ENCODE results near the gene ERMARD. TPM values are rescaled to one million over a fixed set of nuclear protein-coding genes. Genes with fewer than 3 reads are reported as not detected.

Gene ERMARD
- total RNA-seq, 2 experiments from 2014 or later, result 33.9 to 36.4 TPM

DNA sequence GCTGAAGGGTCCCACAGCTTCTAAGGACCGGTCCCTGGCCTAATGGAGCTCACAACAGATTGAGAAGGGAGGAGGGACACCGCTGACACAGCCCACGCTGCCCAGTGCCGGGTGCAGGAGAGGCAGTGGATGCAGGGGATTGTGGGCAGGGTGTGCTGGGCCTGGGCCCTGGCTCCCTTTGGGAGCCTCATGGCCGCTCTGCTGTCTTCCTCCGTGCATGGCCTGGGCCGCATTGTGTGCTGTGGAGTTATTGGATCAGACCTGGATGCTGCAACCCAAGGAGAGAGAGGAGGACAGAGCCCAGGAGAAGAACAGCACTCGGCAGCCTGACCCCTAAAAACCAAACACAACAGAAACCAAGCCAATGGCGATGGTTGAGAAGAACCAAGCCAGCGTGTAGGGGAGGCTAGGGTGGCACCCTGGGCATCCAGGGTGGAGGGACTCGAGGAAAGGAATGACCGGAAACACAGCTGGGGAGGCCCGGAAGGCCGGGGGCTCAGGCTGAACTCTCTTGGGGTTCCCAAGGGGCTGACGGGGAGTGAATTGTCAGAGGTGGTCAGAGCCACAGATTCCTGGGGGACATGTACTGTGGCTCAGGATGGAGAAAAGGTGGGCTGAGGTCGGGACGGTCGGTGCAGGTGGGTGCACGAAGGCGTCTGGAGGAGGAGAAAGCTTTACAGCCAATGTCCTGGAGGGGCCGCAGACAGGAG lies 41.0 kb downstream of the ERMARD start:
- H3K4me1 Mint-ChIP-seq, result peaks cover 11% of the 10 kb centered on the region

DNA sequence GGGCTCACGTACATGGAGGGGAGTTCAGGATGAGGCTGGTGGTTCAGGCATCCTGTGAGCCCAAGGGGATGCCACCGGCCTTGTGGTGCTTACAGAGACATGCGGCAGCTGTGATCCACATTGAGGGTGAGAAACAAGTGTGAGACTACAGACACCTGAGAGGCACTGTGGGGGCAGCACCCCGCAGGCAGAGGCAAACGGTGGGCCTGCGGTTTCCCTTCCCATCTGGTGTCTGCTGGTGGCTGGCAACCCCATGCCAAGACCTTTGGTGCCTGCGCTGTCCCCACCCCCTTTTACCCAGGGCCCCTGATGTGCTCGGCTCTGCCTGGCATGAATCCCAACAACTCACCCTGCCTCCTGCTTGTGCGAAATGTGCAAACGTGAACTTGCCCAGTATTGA lies 42.0 kb downstream of the ERMARD start:
- H3K9me3 Mint-ChIP-seq, result no peaks in the 10 kb centered on the region
- no peak overlapping the region for H3K27ac Mint-ChIP-seq
- no peak overlapping the region for H3K4me3 Mint-ChIP-seq
- H3K36me3 Mint-ChIP-seq, result no peaks in the 10 kb centered on the region
- ATAC-seq (ENCODE audit: low read depth) (no peak), DNase-seq (no peak)
- H3K4me1 Mint-ChIP-seq, result peaks cover 11% of the 10 kb centered on the region
- H3K27me3 Mint-ChIP-seq, result peaks cover 79% of the 10 kb centered on the region
- POLR2A ChIA-PET, result no interaction called here

More for the DNA sequence above, 41.0 kb downstream of the ERMARD start:
- POLR2A ChIA-PET, result no interaction called here
- H3K9me3 Mint-ChIP-seq, result no peaks in the 10 kb centered on the region
- DNase-seq (no peak), ATAC-seq (ENCODE audit: low read depth) (no peak)
- H3K4me3 Mint-ChIP-seq, result no peak overlapping the region
- H3K27ac Mint-ChIP-seq, result no peak overlapping the region
- no peaks in the 10 kb centered on the region for H3K36me3 Mint-ChIP-seq
- peaks cover 72% of the 10 kb centered on the region for H3K27me3 Mint-ChIP-seq

DNA sequence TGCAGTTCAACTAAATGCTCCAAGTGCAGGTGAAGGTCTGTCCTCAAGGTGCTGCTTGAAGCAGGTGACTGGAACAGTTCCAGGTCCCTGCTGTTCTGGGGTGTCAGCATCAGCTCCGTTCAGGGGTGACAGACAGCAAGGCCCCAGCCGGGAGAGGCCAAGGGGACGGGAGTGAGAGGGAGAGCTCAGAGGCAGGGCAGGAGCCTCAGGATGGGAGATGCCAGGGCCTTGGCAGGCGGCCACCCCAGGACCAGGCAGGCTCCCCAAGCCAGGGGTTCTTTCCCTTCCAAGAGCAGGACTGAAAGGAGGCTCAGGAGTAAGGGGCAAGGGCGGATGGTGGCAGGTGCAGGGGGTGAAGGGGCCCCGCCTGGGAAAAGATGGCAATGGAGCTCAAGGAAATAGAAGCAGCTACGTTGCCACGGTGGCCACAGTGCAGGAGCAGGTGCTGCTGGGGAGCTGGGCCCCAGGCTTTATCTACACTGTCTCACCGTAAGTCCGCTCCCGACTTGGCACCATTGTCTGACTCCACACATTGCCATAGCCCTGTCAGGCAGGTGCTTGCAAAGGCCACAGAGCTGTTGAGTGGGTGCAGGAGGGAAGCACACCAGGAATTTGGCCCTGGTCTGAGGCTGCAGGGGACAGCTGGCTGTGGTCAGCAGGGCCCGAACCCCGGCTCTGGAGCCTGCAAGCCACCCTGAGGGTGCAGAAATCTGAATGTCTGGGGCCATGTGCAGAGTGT lies 43.1 kb downstream of the ERMARD start:
- H3K27me3 Mint-ChIP-seq, result peaks cover 85% of the 10 kb centered on the region
- ATAC-seq (ENCODE audit: low read depth), result no peak
- POLR2A ChIA-PET, result no interaction called here
- H3K36me3 Mint-ChIP-seq, result no peaks in the 10 kb centered on the region
- H3K4me3 Mint-ChIP-seq, result no peak overlapping the region
- H3K9me3 Mint-ChIP-seq, result no peaks in the 10 kb centered on the region
- no peak overlapping the region for H3K27ac Mint-ChIP-seq
- peaks cover 9% of the 10 kb centered on the region for H3K4me1 Mint-ChIP-seq
- DNase-seq, result no peak

DNA sequence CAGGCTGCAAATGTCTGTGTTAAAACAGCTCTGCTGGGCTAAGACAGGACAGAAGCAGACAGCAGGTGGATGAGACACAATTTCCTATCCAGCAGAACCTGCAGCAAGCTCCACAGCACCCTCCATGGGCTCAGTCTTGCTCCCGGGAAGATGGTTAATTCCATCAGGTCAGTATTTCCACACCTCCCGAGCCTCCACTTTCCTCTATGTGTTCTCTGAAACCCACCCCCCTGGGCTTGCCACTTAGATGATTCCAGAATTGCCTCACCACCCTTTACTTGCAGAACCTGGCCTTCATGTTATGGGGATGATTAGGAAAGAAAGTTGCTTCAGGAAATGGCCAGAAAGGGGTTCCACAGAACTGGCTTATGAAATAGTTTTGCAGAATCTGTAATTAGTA lies 43.8 kb downstream of the ERMARD start:
- H3K9me3 Mint-ChIP-seq, result no peaks in the 10 kb centered on the region
- H3K27me3 Mint-ChIP-seq, result peaks cover 82% of the 10 kb centered on the region
- no peak for ATAC-seq (ENCODE audit: low read depth)
- POLR2A ChIA-PET, result no interaction called here
- no peaks in the 10 kb centered on the region for H3K36me3 Mint-ChIP-seq
- H3K27ac Mint-ChIP-seq, result no peak overlapping the region
- peaks cover 6% of the 10 kb centered on the region for H3K4me1 Mint-ChIP-seq
- no peak for DNase-seq
- H3K4me3 Mint-ChIP-seq, result no peak overlapping the region

DNA sequence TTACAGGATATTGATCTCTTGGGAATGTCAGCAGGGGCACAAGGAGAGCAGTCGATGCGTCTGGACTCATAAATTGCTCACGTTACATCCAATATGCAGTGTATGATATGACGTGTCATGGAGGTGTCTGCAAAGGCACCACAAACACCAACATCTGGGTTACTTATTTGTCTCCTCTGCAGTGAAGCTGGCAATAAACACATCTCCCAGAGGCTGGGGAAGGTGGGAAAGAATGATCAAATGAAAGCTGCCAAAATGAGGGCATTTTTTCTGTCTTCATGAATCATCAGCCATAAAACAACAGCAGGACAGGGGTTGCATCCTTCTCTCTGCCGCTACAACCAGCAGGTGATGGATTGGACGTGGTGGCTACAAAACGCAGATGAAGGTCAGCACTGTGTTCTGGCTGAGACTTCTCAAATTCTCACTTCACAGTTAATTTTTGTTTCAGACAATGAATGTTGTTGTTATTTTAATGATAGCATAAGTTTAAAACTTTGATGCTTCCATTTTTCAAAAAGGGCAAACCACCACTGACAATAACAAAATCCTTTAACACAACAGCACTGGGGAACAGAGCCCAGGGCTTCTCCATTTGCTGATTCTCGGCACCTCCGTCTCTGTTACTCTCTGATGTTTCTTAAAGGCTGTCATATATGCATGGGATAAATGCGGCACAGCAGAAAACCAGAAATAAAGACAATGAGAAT lies 47.5 kb downstream of the ERMARD start:
- ATAC-seq (ENCODE audit: low read depth), result no peak
- no peak overlapping the region for H3K27ac Mint-ChIP-seq
- H3K27me3 Mint-ChIP-seq, result peaks cover 66% of the 10 kb centered on the region
- H3K36me3 Mint-ChIP-seq, result no peaks in the 10 kb centered on the region
- POLR2A ChIA-PET, result no interaction called here
- no peaks in the 10 kb centered on the region for H3K9me3 Mint-ChIP-seq
- DNase-seq, result no peak
- peaks cover 12% of the 10 kb centered on the region for H3K4me1 Mint-ChIP-seq
- no peak overlapping the region for H3K4me3 Mint-ChIP-seq

DNA sequence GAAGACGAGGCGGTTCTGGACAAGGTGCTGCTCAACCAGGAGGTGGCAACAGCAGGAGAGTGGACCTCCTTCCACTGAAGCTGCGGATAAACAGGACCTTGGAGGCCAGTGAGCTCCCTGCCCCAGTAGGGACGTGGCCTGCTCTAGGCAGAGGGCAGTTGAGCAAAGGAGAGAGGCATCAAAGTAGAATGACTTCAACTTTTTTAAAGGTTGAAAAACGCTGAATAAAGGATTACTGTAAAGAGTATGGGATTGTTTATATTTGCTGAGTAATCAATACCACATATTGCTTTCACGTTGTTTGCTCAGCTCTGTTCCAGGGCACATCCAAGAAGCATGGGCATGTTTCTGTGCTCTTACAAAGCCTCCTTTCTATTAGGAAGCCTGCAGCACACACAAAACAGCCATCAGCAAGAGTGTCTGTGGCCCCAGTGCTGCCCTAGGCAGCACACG lies 48.1 kb downstream of the ERMARD start:
- POLR2A ChIA-PET, result no interaction called here
- H3K27ac Mint-ChIP-seq, result no peak overlapping the region
- peaks cover 67% of the 10 kb centered on the region for H3K27me3 Mint-ChIP-seq

DNA sequence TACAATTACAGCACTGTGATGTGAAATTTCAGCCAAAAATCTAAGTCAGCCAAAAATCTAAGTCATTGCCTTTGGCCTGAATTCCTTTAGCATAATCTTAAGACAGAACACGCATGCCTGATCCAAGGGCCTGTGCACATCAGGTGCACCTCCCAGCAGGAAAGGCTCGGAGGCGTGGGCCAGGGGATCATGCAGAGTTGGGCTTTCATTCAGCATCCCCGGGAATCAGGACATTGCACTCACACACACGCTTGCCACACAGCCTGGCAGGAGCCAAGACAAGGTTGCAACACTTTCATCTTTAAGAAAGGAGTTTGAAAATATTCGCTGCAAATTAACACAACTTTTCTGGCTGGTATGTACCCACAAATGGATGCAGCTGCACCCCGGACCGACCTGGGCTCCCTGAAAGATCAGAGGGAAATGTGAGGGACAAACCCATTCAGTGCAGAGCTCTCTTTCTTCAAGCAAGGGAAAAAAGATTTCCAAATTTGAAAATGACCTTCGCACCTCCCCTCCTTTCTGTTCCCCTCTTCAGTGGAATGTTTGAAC lies 48.8 kb downstream of the ERMARD start:
- no peak for DNase-seq
- no peak for ATAC-seq (ENCODE audit: low read depth)
- no peak overlapping the region for H3K4me3 Mint-ChIP-seq
- POLR2A ChIA-PET, result no interaction called here
- peaks cover 1% of the 10 kb centered on the region for H3K9me3 Mint-ChIP-seq
- H3K36me3 Mint-ChIP-seq, result no peaks in the 10 kb centered on the region
- H3K4me1 Mint-ChIP-seq, result peaks cover 25% of the 10 kb centered on the region
- H3K27me3 Mint-ChIP-seq, result peaks cover 68% of the 10 kb centered on the region
- H3K27ac Mint-ChIP-seq, result no peak overlapping the region

More for the DNA sequence above, 48.1 kb downstream of the ERMARD start:
- ATAC-seq (ENCODE audit: low read depth), result no peak
- DNase-seq, result no peak
- Mint-ChIP-seq H3K36me3 (no peaks in the 10 kb centered on the region), H3K4me1 (peaks cover 18% of the 10 kb centered on the region), H3K4me3 (no peak overlapping the region), H3K9me3 (no peaks in the 10 kb centered on the region)

DNA sequence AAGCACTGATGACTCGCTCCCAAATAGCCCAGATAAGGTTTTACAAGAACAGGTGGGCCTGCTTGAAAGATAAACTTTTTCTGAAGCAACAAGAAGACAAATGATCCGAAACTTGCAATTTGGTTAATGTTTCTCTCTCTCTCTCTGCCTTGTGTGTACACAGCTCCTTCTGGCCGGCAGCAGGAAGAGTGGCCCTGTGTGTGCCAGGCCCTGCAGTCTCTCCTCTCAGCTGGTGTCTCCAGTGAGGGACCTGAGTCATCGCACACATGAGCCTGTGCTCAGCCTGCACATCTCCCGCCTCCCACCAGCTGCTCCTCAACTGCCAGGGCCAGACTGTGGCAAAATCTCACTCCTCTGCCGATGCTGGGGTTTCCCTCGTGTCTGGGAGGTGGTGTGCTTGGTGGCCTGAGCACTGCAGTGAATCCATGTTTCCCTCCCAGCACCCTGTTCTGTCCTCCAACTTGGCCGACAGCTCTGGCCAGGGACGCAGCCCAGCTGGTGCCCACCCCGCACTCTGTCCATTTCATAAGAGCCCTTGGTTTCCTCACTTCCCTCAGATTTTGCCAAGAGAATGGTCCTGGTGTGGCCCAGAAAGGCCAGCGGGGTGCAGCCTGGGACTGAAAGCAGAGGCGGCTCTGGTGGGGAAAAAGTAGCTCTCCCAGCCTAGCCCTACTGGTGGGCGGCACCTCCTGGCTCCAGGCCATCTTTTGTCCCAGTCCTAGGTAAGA lies 49.4 kb downstream of the ERMARD start:
- Mint-ChIP-seq H3K4me1 (peaks cover 31% of the 10 kb centered on the region), H3K4me3 (no peak overlapping the region), H3K27ac (no peak overlapping the region), H3K27me3 (peaks cover 69% of the 10 kb centered on the region), H3K9me3 (peaks cover 7% of the 10 kb centered on the region), H3K36me3 (no peaks in the 10 kb centered on the region)
- POLR2A ChIA-PET, result no interaction called here
- DNase-seq, result no peak
- no peak for ATAC-seq (ENCODE audit: low read depth)

DNA sequence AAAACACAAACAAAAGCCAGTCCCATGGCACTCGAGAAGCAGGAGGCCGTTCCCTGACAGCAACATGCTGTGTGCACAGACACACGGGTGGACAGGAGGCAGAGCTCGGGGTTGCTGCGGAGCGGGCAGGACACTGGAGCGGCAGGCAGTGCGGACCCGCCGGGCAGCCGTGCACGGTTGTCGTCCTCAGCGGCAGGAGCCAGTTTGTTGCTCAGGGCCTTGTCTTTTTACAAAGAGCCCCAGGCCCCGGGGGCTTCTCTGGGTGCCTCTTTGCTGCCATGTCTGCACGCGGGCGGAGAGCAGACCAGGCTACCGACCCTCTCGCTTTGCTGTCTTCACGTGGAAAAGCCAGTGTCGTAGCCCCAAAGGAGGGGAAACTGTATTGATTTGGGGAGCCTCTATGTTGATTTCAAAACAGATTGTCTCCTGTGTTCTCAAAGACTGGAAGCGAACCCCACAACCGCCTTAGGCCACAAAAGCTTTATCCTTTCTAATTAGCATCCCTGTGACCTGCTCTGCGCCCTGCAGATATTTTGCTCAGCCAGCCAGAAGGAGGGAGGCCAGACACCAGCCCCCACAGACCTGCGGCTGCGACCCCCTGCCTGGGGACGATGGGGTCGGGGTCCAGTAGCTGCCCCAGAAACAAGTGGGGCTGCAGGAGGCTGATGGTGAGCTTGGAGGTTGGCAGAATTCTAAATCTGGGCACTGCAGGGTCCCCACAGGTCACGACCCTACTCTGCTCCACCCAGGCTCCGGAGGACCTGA lies 50.2 kb downstream of the ERMARD start:
- Mint-ChIP-seq H3K4me1 (peaks cover 34% of the 10 kb centered on the region), H3K9me3 (peaks cover 10% of the 10 kb centered on the region), H3K27me3 (peaks cover 69% of the 10 kb centered on the region), H3K36me3 (no peaks in the 10 kb centered on the region), H3K27ac (no peak overlapping the region), H3K4me3 (no peak overlapping the region)
- POLR2A ChIA-PET, result no interaction called here
- ATAC-seq (ENCODE audit: low read depth) (no peak), DNase-seq (peak; percentile 25)

DNA sequence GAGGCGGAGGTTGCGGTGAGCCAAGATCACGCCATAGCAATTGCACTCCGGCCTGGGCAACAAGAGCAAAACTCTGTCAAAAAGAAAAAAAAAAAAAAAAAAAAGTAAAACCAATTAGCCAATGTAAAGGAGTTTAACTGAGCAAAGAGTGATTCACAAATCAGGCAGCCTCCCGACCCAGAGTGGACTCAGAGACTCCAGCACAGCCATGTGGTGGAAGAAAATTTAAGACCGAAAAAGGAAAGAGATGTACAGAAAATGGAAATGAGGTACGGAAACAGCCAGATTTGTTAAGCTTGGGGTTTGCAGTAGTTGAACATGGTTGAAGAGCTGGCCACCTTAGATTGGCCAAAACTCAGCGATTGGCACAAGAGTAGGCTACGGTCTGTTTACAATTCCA lies 51.4 kb downstream of the ERMARD start:
- Mint-ChIP-seq H3K36me3 (no peaks in the 10 kb centered on the region), H3K4me3 (peak overlapping the region; percentile 35), H3K27ac (no peak overlapping the region), H3K4me1 (peaks cover 41% of the 10 kb centered on the region), H3K27me3 (peaks cover 62% of the 10 kb centered on the region), H3K9me3 (peaks cover 12% of the 10 kb centered on the region)
- no peak for ATAC-seq (ENCODE audit: low read depth)
- no peak for DNase-seq
- POLR2A ChIA-PET, result interaction anchor here (1.1 to 1.2 kb wide), 2 partner anchors 51 to 285 kb away, joined by 3 to 4 read pairs; partner anchors contain the start of genes DYNLT2 and ERMARD

DNA sequence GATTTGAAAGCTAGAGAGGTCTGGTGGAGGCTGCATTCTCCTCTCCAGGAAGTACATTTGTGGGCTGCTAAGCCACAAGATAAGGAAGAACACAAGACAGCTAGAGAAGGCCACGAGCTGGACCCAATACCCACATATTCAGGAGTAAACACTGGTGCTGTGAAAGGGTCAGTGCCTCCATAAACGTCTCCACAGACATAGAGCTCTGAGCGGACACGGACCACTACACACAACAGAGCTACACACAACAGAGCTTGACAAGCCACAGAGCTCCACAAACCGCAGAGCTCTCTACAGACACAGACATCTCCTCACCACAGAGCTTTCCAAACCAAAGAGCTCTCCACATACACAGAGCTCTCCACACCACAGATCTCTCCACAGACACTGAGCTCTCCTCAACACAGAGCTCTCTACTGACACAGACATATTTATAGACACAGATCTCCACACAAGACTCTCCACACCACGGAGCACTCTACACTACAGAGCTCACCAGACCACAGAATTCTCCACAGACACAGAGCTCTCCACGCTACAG lies 51.9 kb downstream of the ERMARD start:
- Mint-ChIP-seq H3K27me3 (peaks cover 56% of the 10 kb centered on the region), H3K4me1 (peaks cover 41% of the 10 kb centered on the region), H3K36me3 (no peaks in the 10 kb centered on the region), H3K27ac (no peak overlapping the region), H3K9me3 (peaks cover 12% of the 10 kb centered on the region), H3K4me3 (peak overlapping the region; percentile 35)
- ATAC-seq (ENCODE audit: low read depth), result peak; percentile 59
- DNase-seq, result peak; percentile 47
- POLR2A ChIA-PET, result interaction anchor here (0.6 to 1.2 kb wide), 3 partner anchors 52 to 659 kb away, joined by 3 to 4 read pairs (median 3); partner anchors contain the start of genes DYNLT2 and ERMARD

DNA sequence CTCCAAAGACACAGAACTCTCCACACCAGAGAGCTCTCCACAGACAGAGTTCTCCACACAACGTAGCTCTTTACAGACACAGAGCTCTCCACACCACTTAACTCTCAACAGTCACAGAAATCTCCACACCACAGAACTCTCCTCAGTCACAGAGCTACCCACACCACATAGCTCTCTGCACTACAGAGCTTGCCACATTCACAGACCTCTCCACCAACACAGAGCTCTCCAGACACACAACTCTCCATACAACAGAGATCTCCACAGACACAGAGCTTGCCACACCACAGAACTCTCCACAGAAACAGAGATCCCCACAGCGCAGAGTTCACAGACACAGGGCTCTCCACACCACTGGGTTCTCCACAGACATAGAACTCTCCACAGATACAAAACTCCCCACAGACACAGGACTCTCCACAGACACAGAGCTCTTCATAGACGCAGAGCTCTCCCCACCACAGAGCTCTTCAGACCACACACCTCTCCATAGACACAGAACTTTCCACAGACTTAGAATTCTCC lies 52.5 kb downstream of the ERMARD start:
- peaks cover 51% of the 10 kb centered on the region for H3K27me3 Mint-ChIP-seq
- POLR2A ChIA-PET, result interaction anchor here (0.6 to 1.2 kb wide), 3 partner anchors 52 to 658 kb away, joined by 3 to 4 read pairs (median 3); partner anchors contain the start of genes DYNLT2 and ERMARD
- peaks cover 41% of the 10 kb centered on the region for H3K4me1 Mint-ChIP-seq
- H3K27ac Mint-ChIP-seq, result no peak overlapping the region
- DNase-seq (no peak), ATAC-seq (ENCODE audit: low read depth) (peak; percentile 17)
- H3K4me3 Mint-ChIP-seq, result peak overlapping the region; percentile 35
- H3K36me3 Mint-ChIP-seq, result no peaks in the 10 kb centered on the region
- H3K9me3 Mint-ChIP-seq, result peaks cover 12% of the 10 kb centered on the region

Data from activated naive CD8-positive, alpha-beta T cell treated with anti-CD3 and anti-CD28 coated beads, Interleukin-2, amount 10 ng/mL, durations not matched to agents 7 days and 5 days (primary cell).